Measurements from ENCODE around the gene MARCO. TPM values are rescaled to one million over a fixed set of nuclear protein-coding genes. Genes with fewer than 3 reads are reported as not detected.
A peak's percentile ranks its signal among the peaks of the same experiment; 100 is the strongest.
"Not testable (repeated sequence)": the region's sequence is repeated elsewhere in the genome, so short reads cannot be mapped to it uniquely, and the experiment has no call there.

Gene MARCO
- total RNA-seq, 2 donors from 2014 or later, result not detected

DNA sequence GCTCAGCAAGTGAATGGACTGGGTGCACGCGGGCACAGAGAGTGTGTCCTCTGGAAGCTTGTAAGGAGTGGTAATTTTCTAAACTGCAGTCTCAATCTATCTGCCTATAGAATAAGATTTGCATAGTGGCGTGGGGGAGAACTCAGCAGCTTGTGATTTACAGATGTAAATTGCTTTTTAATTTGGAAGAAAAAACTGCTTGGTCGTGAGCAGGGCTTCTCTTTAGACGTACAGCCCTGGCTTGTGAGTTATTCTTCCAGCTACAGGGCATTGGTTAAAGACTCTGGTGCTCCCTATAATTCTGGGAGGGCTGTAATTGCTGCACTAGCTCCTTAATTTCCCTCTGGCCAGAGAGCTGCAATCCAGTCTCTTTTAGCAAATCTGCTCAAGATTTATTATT lies 84.9 kb downstream of the MARCO start:
- Mint-ChIP-seq H3K4me1 (no peaks in the 10 kb centered on the region), H3K9me3 (peaks cover 6% of the 10 kb centered on the region), H3K27me3 (ENCODE audit: insufficient read depth) (peaks cover 13% of the 10 kb centered on the region), H3K36me3 (ENCODE audit: low read depth) (no peaks in the 10 kb centered on the region), H3K4me3 (no peak overlapping the region), H3K27ac (no peak overlapping the region)
- Histone ChIP-seq H3K9ac (ENCODE audit: extremely low read depth, low read length, poor library complexity, severe bottlenecking) (no peak overlapping the region), H3K36me3 (ENCODE audit: control insufficient read depth, insufficient read depth, low read length) (no peaks in the 10 kb centered on the region), H3K27ac (ENCODE audit: low read depth, low read length) (no peak overlapping the region), H3K27me3 (ENCODE audit: control insufficient read depth, insufficient read depth, low read length, poor library complexity, severe bottlenecking) (no peaks in the 10 kb centered on the region), H3K4me1 (ENCODE audit: control insufficient read depth, insufficient read depth, low read length) (no peaks in the 10 kb centered on the region), H3K4me3 (ENCODE audit: low read length) (no peak overlapping the region), H3K9me3 (ENCODE audit: control insufficient read depth, low read length) (no peaks in the 10 kb centered on the region)
- 84 to 93% methylated on average over 4 to 5 of the region's 5 CpGs for WGBS, 2 experiments (ENCODE audit: insufficient coverage in 1 of 2, insufficient read length in 1 of 2)
- TF ChIP-seq, protein P1, sequence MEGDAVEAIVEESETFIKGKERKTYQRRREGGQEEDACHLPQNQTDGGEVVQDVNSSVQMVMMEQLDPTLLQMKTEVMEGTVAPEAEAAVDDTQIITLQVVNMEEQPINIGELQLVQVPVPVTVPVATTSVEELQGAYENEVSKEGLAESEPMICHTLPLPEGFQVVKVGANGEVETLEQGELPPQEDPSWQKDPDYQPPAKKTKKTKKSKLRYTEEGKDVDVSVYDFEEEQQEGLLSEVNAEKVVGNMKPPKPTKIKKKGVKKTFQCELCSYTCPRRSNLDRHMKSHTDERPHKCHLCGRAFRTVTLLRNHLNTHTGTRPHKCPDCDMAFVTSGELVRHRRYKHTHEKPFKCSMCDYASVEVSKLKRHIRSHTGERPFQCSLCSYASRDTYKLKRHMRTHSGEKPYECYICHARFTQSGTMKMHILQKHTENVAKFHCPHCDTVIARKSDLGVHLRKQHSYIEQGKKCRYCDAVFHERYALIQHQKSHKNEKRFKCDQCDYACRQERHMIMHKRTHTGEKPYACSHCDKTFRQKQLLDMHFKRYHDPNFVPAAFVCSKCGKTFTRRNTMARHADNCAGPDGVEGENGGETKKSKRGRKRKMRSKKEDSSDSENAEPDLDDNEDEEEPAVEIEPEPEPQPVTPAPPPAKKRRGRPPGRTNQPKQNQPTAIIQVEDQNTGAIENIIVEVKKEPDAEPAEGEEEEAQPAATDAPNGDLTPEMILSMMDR (conservative IDR thresholded peaks at IDR 0.05), result no peak
- DNase-seq, result no peak

GRCh38 chr2:119028327-119029174 lies 86.6 kb downstream of the MARCO start:
- Histone ChIP-seq H3K9ac (ENCODE audit: extremely low read depth, low read length, poor library complexity, severe bottlenecking) (no peak overlapping the region), H3K36me3 (ENCODE audit: control insufficient read depth, insufficient read depth, low read length) (no peaks in the 10 kb centered on the region), H3K4me1 (ENCODE audit: control insufficient read depth, insufficient read depth, low read length) (no peaks in the 10 kb centered on the region), H3K27me3 (ENCODE audit: control insufficient read depth, insufficient read depth, low read length, poor library complexity, severe bottlenecking) (no peaks in the 10 kb centered on the region), H3K9me3 (ENCODE audit: control insufficient read depth, low read length) (no peaks in the 10 kb centered on the region), H3K27ac (ENCODE audit: low read depth, low read length) (no peak overlapping the region), H3K4me3 (ENCODE audit: low read length) (no peak overlapping the region)
- DNase-seq, result peak; percentile 91
- TF ChIP-seq, protein P1 (conservative IDR thresholded peaks at IDR 0.05), result peak; percentile 81
- no peaks in the 10 kb centered on the region for H3K4me1 Mint-ChIP-seq
- H3K4me3 Mint-ChIP-seq, result no peak overlapping the region
- H3K27ac Mint-ChIP-seq, result no peak overlapping the region
- WGBS, 2 experiments (ENCODE audit: insufficient coverage in 1 of 2, insufficient read length in 1 of 2), result 73 to 91% methylated on average over 7 to 13 of the region's 13 CpGs
- no peaks in the 10 kb centered on the region for H3K36me3 Mint-ChIP-seq (ENCODE audit: low read depth)
- H3K9me3 Mint-ChIP-seq, result peaks cover 10% of the 10 kb centered on the region
- peaks cover 13% of the 10 kb centered on the region for H3K27me3 Mint-ChIP-seq (ENCODE audit: insufficient read depth)

- H3K4me3 Mint-ChIP-seq, result no peak overlapping the region
- TF ChIP-seq, protein P1 (conservative IDR thresholded peaks at IDR 0.05), result no peak
- Histone ChIP-seq H3K36me3 (ENCODE audit: control insufficient read depth, insufficient read depth, low read length) (no peaks in the 10 kb centered on the region), H3K9ac (ENCODE audit: extremely low read depth, low read length, poor library complexity, severe bottlenecking) (no peak overlapping the region), H3K27me3 (ENCODE audit: control insufficient read depth, insufficient read depth, low read length, poor library complexity, severe bottlenecking) (no peaks in the 10 kb centered on the region), H3K27ac (ENCODE audit: low read depth, low read length) (no peak overlapping the region), H3K9me3 (ENCODE audit: control insufficient read depth, low read length) (no peaks in the 10 kb centered on the region), H3K4me3 (ENCODE audit: low read length) (no peak overlapping the region), H3K4me1 (ENCODE audit: control insufficient read depth, insufficient read depth, low read length) (no peaks in the 10 kb centered on the region)
- H3K27ac Mint-ChIP-seq, result no peak overlapping the region
- no peaks in the 10 kb centered on the region for H3K36me3 Mint-ChIP-seq (ENCODE audit: low read depth)
- H3K27me3 Mint-ChIP-seq (ENCODE audit: insufficient read depth), result peaks cover 13% of the 10 kb centered on the region
- H3K9me3 Mint-ChIP-seq, result peaks cover 11% of the 10 kb centered on the region
- H3K4me1 Mint-ChIP-seq, result no peaks in the 10 kb centered on the region
- 88 to 94% methylated on average over 3 to 5 of the region's 5 CpGs for WGBS, 2 experiments (ENCODE audit: insufficient coverage in 1 of 2, insufficient read length in 1 of 2)
- no peak for DNase-seq
These were observed 87.3 kb downstream of the MARCO start for GRCh38 chr2:119029297-119029696.

GRCh38 chr2:119037922-119038321 lies 95.9 kb downstream of the MARCO start:
- 92% methylated on average over 5 of the region's 5 CpGs; no CpG with 5 or more reads in 1 of the 2 experiments for WGBS, 2 experiments (ENCODE audit: insufficient coverage in 1 of 2, insufficient read length in 1 of 2)
- H3K9me3 Mint-ChIP-seq, result peaks cover 12% of the 10 kb centered on the region
- not testable (repeated sequence) for H3K4me3 Mint-ChIP-seq; H3K27ac ChIP-seq (ENCODE audit: low read depth, low read length); H3K4me3 ChIP-seq (ENCODE audit: low read length); H3K27me3 ChIP-seq (ENCODE audit: control insufficient read depth, insufficient read depth, low read length, poor library complexity, severe bottlenecking); H3K36me3 Mint-ChIP-seq (ENCODE audit: low read depth); H3K36me3 ChIP-seq (ENCODE audit: control insufficient read depth, insufficient read depth, low read length); DNase-seq; H3K27ac Mint-ChIP-seq; H3K4me1 Mint-ChIP-seq; H3K9ac ChIP-seq (ENCODE audit: extremely low read depth, low read length, poor library complexity, severe bottlenecking); H3K9me3 ChIP-seq (ENCODE audit: control insufficient read depth, low read length); H3K4me1 ChIP-seq (ENCODE audit: control insufficient read depth, insufficient read depth, low read length)
- peaks cover 26% of the 10 kb centered on the region for H3K27me3 Mint-ChIP-seq (ENCODE audit: insufficient read depth)

All from endodermal cell (in vitro differentiated cells).